Mucosa of stomach (tissue), 1 donor: ENCODE data around the gene PABPN1L.

Experiments used
- H3K27me3 ChIP-seq: one replicate; pipeline ENCODE4 v1.7.0; 2013; ENCODE audit warnings: mild to moderate bottlenecking, low read length; ENCODE audit not compliant: control insufficient read depth, insufficient read depth
- H3K36me3 ChIP-seq: one replicate; pipeline ENCODE4 v1.7.0; 2013; ENCODE audit warnings: low read length; ENCODE audit not compliant: control insufficient read depth, insufficient read depth
- H3K4me1 ChIP-seq: one replicate; pipeline ENCODE4 v1.7.0; 2013; ENCODE audit warnings: mild to moderate bottlenecking, low read length; ENCODE audit not compliant: control insufficient read depth, insufficient read depth
- H3K4me3 ChIP-seq: one replicate; pipeline ENCODE4 v1.7.0; 2013; ENCODE audit warnings: low read length
- H3K9ac ChIP-seq: one replicate; pipeline ENCODE4 v1.7.0; 2013; ENCODE audit warnings: mild to moderate bottlenecking, low read length, moderate library complexity
- H3K9me3 ChIP-seq: one replicate; pipeline ENCODE4 v1.7.0; 2013; ENCODE audit warnings: mild to moderate bottlenecking, low read length, moderate library complexity; ENCODE audit not compliant: control insufficient read depth
- donor health status: Pancreatic carcinoma.

The PABPN1L gene

DNA sequence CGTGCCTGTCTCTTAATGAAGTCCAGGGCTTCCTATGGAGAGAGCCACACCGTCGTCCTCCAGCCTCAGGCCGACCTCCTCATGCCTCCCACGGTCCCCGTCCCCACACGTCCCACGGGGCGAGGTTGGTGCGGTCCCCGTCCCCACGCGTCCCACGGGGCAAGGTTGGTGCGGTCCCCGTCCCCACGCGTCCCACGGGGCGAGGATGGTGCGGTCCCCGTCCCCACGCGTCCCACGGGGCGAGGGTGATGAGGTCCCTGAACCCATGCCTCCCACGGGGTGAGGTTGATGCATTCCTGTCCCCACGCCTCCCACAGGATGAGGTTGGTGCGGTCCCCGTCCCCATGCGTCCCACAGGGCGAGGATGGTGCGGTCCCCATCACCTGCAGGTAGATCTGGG is 30.6 kb downstream of the PABPN1L start:
- no peaks in the 10 kb centered on the region for H3K27me3 ChIP-seq
- no peak overlapping the region for H3K9ac ChIP-seq
- H3K4me1 ChIP-seq: no peaks in the 10 kb centered on the region
- H3K36me3 ChIP-seq: no peaks in the 10 kb centered on the region
- H3K4me3 ChIP-seq: no peak overlapping the region
- no peaks in the 10 kb centered on the region for H3K9me3 ChIP-seq

DNA sequence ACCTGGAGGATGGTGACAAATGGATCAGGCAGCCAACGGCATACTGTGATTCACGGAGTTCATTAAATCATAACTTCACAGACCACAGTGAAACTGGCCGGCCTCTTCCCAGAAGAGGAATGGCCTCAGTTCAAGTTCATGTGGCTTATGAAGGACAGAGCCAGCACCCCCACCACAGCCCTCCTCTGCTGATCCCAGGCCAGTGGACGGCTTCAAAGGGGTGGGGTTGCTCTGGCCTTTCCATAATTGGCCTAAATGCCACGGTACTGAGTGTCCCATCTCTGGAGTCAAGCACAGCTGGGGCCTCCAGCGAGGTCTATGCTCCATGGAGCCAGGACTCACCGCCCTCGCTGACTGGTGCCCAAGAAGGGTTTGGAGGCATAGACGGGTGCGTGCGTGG is 31.1 kb downstream of the PABPN1L start:
- Histone ChIP-seq H3K27me3 (no peaks in the 10 kb centered on the region), H3K9me3 (no peaks in the 10 kb centered on the region), H3K36me3 (no peaks in the 10 kb centered on the region), H3K9ac (no peak overlapping the region), H3K4me1 (no peaks in the 10 kb centered on the region), H3K4me3 (no peak overlapping the region)

DNA sequence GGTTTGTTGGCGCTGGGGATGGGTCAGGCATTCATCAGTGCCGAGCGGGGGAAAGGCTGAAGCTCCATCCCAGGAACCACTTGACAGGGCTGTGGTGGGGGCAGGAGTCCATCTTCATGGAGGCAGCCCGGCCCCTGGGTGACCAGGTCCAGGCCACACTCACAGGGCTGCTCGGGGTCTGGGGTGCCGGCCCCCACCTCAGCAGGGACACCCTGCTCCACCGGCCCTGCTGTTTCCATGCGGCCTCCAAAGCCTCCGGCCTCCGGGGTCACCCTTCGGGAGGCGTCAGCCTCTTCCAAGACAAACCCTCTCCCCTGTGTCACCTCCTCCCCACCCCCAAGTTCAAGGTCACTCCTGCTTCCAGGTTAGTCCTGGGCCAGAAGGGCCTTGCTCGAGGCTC is 31.8 kb downstream of the PABPN1L start:
- Histone ChIP-seq H3K4me1 (no peaks in the 10 kb centered on the region), H3K27me3 (no peaks in the 10 kb centered on the region), H3K36me3 (no peaks in the 10 kb centered on the region), H3K9me3 (no peaks in the 10 kb centered on the region), H3K4me3 (no peak overlapping the region), H3K9ac (no peak overlapping the region)

DNA sequence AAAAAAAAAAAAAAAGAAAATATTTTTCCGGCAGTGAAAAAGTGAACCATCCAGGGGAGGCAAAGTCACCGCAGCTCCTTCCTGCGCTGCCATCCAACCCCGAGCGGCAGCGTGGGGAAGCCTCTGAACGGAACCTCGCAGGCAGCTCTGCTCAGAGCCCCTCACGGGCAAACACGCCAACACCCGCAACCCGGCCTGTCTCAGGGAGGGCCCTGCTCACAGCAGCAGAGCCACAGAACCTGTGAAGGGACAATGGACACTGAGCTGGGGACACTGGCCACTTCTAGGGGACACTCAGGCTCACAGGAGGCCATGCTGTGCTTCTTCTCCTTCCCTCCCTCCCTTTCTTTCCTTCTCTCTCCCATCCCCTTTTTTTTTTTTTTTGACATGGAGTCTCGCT is 33.4 kb downstream of the PABPN1L start:
- Histone ChIP-seq H3K4me3 (no peak overlapping the region), H3K4me1 (no peaks in the 10 kb centered on the region), H3K36me3 (no peaks in the 10 kb centered on the region), H3K9me3 (no peaks in the 10 kb centered on the region), H3K27me3 (no peaks in the 10 kb centered on the region), H3K9ac (no peak overlapping the region)

DNA sequence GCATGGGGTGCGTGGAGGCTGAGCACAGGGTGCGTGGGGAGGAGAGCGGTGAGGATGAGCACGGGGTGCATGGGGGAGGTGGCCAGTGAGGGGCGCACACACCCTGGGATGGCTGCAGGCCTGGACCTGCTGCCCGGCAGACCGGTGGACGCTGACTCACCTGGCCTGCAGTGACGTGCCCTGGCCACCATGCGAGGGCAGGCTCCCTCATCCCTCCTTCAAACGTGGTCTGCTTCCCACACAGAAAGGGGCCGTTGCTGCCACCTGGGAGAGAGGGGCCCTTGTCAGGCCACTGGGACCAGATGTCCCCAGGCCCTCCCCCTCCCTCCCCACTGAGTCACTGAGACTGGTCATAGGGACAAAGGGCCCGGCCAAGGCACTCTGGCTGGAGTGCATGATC is 34.6 kb downstream of the PABPN1L start:
- Histone ChIP-seq H3K36me3 (no peaks in the 10 kb centered on the region), H3K9me3 (no peaks in the 10 kb centered on the region)

DNA sequence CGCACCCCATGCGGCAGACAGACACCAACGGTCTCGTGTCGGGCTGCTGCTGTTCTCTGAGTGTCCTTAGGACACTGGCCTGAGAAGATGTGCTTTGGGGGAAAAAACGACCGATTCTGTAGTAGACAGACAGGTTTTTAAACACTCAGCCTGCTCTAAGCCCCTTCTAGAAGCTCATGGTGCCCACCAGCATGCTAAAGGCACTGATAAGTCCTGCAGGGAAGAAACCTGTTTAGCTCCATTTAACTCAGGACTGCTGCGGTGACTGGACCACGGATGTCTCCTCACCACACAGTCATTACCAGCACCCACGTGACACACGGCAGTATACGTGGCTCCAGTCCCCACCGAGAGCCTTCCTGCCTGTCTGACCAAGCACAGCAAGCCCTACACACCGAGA is 35.7 kb downstream of the PABPN1L start:
- H3K4me1 ChIP-seq: peaks cover 8% of the 10 kb centered on the region
- H3K27me3 ChIP-seq: no peaks in the 10 kb centered on the region
- no peak overlapping the region for H3K4me3 ChIP-seq
- no peaks in the 10 kb centered on the region for H3K9me3 ChIP-seq
- H3K9ac ChIP-seq: no peak overlapping the region
- H3K36me3 ChIP-seq: no peaks in the 10 kb centered on the region

More for the DNA sequence above, 34.6 kb downstream of the PABPN1L start:
- no peaks in the 10 kb centered on the region for H3K27me3 ChIP-seq
- no peak overlapping the region for H3K4me3 ChIP-seq
- no peak overlapping the region for H3K9ac ChIP-seq
- no peaks in the 10 kb centered on the region for H3K4me1 ChIP-seq

DNA sequence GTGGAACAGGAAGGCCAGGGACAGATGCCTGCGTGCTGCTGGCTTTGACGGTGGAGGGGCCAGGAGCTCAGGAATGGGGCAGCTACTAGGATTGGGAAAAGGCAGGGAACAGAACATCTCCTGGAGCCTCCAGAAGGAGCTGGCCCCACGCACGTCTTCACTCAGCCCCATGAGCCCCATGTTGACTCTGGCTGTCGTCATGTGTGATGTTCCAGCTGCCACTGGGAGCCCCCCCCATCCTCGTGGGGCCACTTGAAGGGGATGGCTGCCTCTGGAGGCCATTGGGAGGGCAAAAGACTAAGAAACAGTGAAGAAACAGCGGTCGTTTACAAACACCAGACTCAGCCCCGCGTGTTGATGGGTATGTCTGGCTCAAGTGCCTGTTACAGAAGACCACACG is 36.2 kb downstream of the PABPN1L start:
- Histone ChIP-seq H3K27me3 (no peaks in the 10 kb centered on the region), H3K4me1 (peaks cover 10% of the 10 kb centered on the region), H3K36me3 (no peaks in the 10 kb centered on the region), H3K9me3 (no peaks in the 10 kb centered on the region), H3K4me3 (no peak overlapping the region), H3K9ac (no peak overlapping the region)

DNA sequence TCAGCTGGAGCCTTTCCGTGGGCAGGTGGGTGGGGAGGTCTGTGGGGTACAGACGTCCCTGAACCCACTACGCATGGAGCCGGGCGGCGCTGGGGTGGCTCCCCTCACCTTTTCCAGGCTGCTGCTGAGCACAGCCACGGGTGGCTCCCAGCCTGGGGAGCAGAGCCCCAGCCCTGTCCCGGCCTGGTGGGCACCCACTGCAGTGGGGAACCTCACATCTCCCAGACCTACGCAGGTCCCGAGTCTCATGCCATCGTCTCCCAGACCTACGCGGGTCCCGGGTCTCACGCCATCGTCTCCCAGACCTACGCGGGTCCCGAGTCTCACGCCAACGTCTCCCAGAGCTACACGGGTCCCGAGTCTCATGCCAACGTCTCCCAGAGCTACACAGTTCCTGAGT is 37.7 kb downstream of the PABPN1L start:
- no peak overlapping the region for H3K9ac ChIP-seq
- no peaks in the 10 kb centered on the region for H3K36me3 ChIP-seq
- peaks cover 10% of the 10 kb centered on the region for H3K4me1 ChIP-seq
- H3K4me3 ChIP-seq: no peak overlapping the region
- no peaks in the 10 kb centered on the region for H3K9me3 ChIP-seq
- H3K27me3 ChIP-seq: no peaks in the 10 kb centered on the region

DNA sequence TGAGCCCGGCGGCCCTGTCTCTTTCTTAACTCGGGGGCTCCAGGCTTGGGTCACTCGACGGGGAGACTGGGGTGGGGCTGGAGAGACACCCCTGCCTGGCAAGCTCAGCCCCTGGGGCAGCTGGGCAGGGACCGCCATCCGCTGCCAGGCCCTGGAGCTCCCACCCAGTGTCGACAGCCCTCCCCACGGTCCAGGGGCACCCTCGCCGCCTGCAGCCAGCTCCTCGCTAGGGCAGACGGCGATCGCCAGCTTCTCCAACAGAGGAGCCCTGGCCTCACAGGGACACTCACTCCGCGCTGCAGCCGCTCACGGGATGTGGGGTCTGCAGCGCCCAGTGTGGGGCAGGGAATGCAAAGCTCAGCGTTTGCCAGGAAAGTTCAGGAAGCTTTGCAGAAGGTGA is 38.7 kb downstream of the PABPN1L start:
- Histone ChIP-seq H3K9ac (no peak overlapping the region), H3K9me3 (no peaks in the 10 kb centered on the region), H3K4me3 (no peak overlapping the region), H3K4me1 (peaks cover 10% of the 10 kb centered on the region), H3K36me3 (no peaks in the 10 kb centered on the region), H3K27me3 (no peaks in the 10 kb centered on the region)

DNA sequence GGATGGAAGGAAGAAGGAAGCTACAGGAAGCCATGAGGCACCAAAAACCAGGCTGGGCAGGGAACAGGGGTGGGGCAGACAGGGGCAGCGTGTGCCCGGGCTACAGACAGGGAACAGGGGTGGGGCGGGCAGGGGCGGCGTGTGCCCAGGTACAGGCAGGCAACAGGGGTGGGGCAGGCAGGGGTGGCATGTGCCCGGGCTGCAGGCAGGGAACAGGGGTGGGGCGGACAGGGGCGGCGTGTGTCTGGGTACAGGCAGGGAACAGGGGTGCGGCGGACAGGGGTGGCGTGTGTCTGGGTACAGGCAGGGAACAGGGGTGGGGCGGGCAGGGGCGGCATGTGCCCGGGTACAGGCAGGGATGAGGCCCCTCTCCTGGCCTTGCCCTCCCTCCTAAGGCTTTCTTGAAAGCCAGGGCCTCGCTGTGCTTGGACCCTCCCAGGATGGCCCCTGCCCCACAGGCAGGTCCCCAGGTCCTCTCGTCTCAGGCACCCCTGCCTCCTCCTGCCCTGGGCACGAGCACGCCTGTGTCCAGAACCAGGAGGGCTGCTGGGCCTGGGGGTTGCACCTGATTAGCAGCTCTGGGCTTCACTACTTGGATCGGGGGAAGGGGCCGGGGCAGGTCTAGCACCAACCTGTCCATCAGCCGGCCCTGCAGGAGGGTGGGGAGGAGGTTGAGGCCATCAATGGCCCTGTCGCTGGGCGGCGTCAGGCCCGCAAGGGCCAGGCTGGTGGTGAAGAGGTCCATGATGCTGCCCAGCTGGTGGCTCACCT is 40.2 kb downstream of the PABPN1L start:
- no peaks in the 10 kb centered on the region for H3K36me3 ChIP-seq
- H3K27me3 ChIP-seq: no peaks in the 10 kb centered on the region
- peaks cover 10% of the 10 kb centered on the region for H3K4me1 ChIP-seq
- H3K4me3 ChIP-seq: no peak overlapping the region
- H3K9me3 ChIP-seq: no peaks in the 10 kb centered on the region
- H3K9ac ChIP-seq: no peak overlapping the region

DNA sequence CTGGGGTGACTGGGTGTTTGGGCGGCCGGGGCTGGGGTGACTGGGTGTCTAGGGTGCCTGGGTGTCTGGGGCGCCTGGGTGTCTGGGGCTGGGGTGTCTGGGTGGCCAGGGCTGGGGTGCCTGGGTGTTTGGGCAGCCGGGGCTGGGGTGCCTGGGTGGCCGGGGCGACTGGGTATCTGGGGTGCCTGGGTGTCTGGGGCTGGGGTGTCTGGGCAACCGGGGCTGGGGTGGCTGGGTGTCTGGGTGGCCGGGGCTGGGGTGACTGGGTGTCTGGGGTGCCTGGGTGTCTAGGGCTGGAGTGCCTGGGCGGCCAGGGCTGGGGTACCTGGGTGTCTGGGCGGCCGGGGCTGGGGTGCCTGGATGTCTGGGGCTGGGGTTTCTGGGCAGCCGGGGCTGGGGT is 41.3 kb downstream of the PABPN1L start:
- no peaks in the 10 kb centered on the region for H3K36me3 ChIP-seq
- peaks cover 10% of the 10 kb centered on the region for H3K4me1 ChIP-seq
- no peaks in the 10 kb centered on the region for H3K9me3 ChIP-seq
- H3K4me3 ChIP-seq: no peak overlapping the region
- H3K27me3 ChIP-seq: no peaks in the 10 kb centered on the region
- no peak overlapping the region for H3K9ac ChIP-seq

DNA sequence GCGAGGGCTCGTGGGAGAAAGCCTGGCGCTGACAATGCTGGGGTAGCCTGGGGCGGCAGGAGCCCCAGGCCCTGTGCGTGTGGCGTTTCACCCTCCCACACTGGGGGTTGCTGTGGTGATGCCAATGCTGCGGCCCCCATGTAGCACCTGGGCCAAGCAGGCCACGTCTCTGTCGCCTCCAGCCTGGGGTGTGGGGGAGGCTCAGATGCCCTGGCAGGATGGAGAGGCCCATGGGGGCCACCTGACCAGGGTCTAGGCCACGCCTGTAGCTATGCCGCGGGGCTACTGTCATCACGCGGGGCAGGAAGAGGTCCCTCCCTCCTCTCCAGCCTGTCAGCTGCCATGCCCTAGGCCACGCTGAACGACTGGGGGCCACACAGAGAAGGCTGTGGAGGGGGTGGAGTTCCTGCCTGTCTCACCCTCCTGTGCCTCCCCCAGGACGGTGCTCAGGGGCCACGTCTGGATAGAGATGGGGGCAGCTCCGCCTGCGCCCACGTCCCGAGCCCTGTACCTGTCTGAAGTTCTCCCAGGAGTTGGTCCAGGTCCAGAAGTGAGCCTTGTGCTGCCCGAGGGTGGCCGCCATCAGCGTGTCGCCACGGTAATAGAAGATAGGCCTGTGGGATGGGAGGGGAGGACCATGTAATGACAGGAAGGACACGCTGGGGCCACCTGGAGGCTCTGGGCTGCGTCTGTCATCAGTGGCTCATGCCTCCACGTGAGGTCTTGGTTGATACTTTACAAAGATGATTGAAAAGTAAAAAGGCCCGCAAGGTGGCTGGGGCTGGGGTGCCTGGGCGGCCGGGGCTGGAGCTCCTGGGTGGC is 42.0 kb downstream of the PABPN1L start:
- no peak overlapping the region for H3K9ac ChIP-seq
- H3K4me3 ChIP-seq: no peak overlapping the region
- no peaks in the 10 kb centered on the region for H3K27me3 ChIP-seq
- peaks cover 10% of the 10 kb centered on the region for H3K4me1 ChIP-seq
- no peaks in the 10 kb centered on the region for H3K9me3 ChIP-seq
- no peaks in the 10 kb centered on the region for H3K36me3 ChIP-seq
